Upper lobe of right lung (tissue), 1 donor: ENCODE results near the gene FAM167B. TPM values are rescaled to one million over a fixed set of nuclear protein-coding genes. Genes with fewer than 3 reads are reported as not detected.

Experiments used
- ATAC-seq: fragments of 200-7000 bp; cut with Tn5 transposase; one replicate; pipeline ENCODE4 v1.9.1; 2020; ENCODE audit warnings: mild to moderate bottlenecking, moderate library complexity
- DNase-seq: peaks from one replicate; pipeline ENCODE4 v3.0.0-alpha.2; 2020
- H3K27ac ChIP-seq: fragments of 200-600 bp; one replicate; pipeline ENCODE4 v1.8.0; 2022
- H3K27me3 ChIP-seq: fragments of 200-600 bp; one replicate; pipeline ENCODE4 v1.8.0; 2022; ENCODE audit warnings: mild to moderate bottlenecking
- H3K36me3 ChIP-seq: fragments of 200-600 bp; one replicate; pipeline ENCODE4 v1.8.0; 2022
- H3K4me1 ChIP-seq: fragments of 200-600 bp; one replicate; pipeline ENCODE4 v1.8.0; 2022
- H3K4me3 ChIP-seq: fragments of 200-600 bp; one replicate; pipeline ENCODE4 v1.8.0; 2022; ENCODE audit warnings: mild to moderate bottlenecking
- H3K9me3 ChIP-seq: fragments of 200-600 bp; one replicate; pipeline ENCODE4 v1.8.0; 2022
- CTCF ChIP-seq: fragments of 200-600 bp; IDR thresholded peaks from one replicate; pipeline ENCODE4 v1.8.0; 2022; ENCODE audit warnings: antibody characterized with exemption
- intact Hi-C: fragments of 100-400 bp; cut with DNase I; formaldehyde crosslinking; loops from one replicate; pipeline ENCODE4 v1.11.0; 2022
- long read RNA-seq: library from polyadenylated mRNA; unstranded; transcript quantifications from one replicate; pipeline ENCODE4 v2.0.0, GENCODE V29; 2021
- total RNA-seq: library from RNA; stranded (reverse); fragmentation: NEBNext Ultra II Directional; extraction: Animal tissue kit (Norgen Biotek cat#: 25700); gene quantifications from one replicate; pipeline ENCODE4 v1.2.1, GENCODE V29; 2021
- donor health status: DM: no; HTN: yes; CAD: no; lungs with severe emphysema.

The FAM167B gene
- total RNA-seq = 65.9 TPM
- long read RNA-seq, transcript FAM167B-201 (2 exons, 936 nt) = major isoform, 27 of 29 reads
- long read RNA-seq, partial matches to known transcripts = 0 of 29 reads
- long read RNA-seq, other reads (novel, unspliced or antisense) = 2 of 29 reads

GRCh38 chr1:32246888-32247273 lies at the start of gene FAM167B:
FAM167B (plus strand) TSS chr1:32247222; CDS start chr1:32247422, 200 bp downstream.
- DNase-seq (no peak), ATAC-seq (peak; percentile 51)
- H3K36me3 ChIP-seq = no peaks in the 10 kb centered on the region
- peak within 1 kb of the TSS; percentile 75 for H3K27ac ChIP-seq
- peaks cover 48% of the 10 kb centered on the region for H3K4me1 ChIP-seq
- no peak for TF ChIP-seq CTCF
- intact Hi-C loops = loop anchor here (10.0 kb wide), 1 partner anchor 48 kb away; the partner anchor contains the start of gene HDAC1
- peak within 1 kb of the TSS; percentile 41 for H3K4me3 ChIP-seq
- no peaks in the 10 kb centered on the region for H3K9me3 ChIP-seq
- no peaks in the 10 kb centered on the region for H3K27me3 ChIP-seq

GRCh38 chr1:32197837-32198236 lies 49.2 kb upstream of the FAM167B start:
- no peak for ATAC-seq
- peaks cover 48% of the 10 kb centered on the region for H3K36me3 ChIP-seq
- H3K27ac ChIP-seq = no peak overlapping the region
- intact Hi-C loops = no loop called here
- H3K4me3 ChIP-seq = no peak overlapping the region
- H3K4me1 ChIP-seq = peaks cover 21% of the 10 kb centered on the region
- H3K9me3 ChIP-seq = no peaks in the 10 kb centered on the region
- no peak for TF ChIP-seq CTCF
- no peaks in the 10 kb centered on the region for H3K27me3 ChIP-seq
- DNase-seq = no peak

- ATAC-seq = no peak
- H3K4me3 ChIP-seq = no peak overlapping the region
- TF ChIP-seq CTCF = no peak
Measured at GRCh38 chr1:32198237-32199042, 48.6 kb upstream of the FAM167B start.

GRCh38 chr1:32199043-32199716 lies 47.8 kb upstream of the FAM167B start:
- no peaks in the 10 kb centered on the region for H3K27me3 ChIP-seq
- no peak overlapping the region for H3K4me3 ChIP-seq
- intact Hi-C loops = no loop called here
- ATAC-seq = no peak
- peak overlapping the region; percentile 63 for H3K27ac ChIP-seq
- peaks cover 21% of the 10 kb centered on the region for H3K4me1 ChIP-seq
- no peak for TF ChIP-seq CTCF
- H3K9me3 ChIP-seq = no peaks in the 10 kb centered on the region
- H3K36me3 ChIP-seq = peaks cover 35% of the 10 kb centered on the region
- DNase-seq = no peak

More at GRCh38 chr1:32198237-32199042, 48.6 kb upstream of the FAM167B start:
- intact Hi-C loops = no loop called here
- DNase-seq = no peak
- H3K27me3 ChIP-seq = no peaks in the 10 kb centered on the region
- no peak overlapping the region for H3K27ac ChIP-seq
- no peaks in the 10 kb centered on the region for H3K9me3 ChIP-seq
- H3K4me1 ChIP-seq = peaks cover 21% of the 10 kb centered on the region
- peaks cover 42% of the 10 kb centered on the region for H3K36me3 ChIP-seq

GRCh38 chr1:32199717-32200072 lies 47.3 kb upstream of the FAM167B start:
- Histone ChIP-seq H3K4me1 (peaks cover 21% of the 10 kb centered on the region), H3K4me3 (no peak overlapping the region), H3K27me3 (no peaks in the 10 kb centered on the region), H3K36me3 (peaks cover 30% of the 10 kb centered on the region), H3K27ac (peak overlapping the region; percentile 63), H3K9me3 (no peaks in the 10 kb centered on the region)
- intact Hi-C loops = no loop called here
- TF ChIP-seq CTCF = no peak
- DNase-seq = no peak
- ATAC-seq = no peak
